ENCODE data around the gene LMNB1. TPM values are rescaled to one million over a fixed set of nuclear protein-coding genes. Genes with fewer than 3 reads are reported as not detected.
"Not testable (repeated sequence)": the region's sequence is repeated elsewhere in the genome, so short reads cannot be mapped to it uniquely, and the experiment has no call there.

Gene LMNB1
- total RNA-seq, 6 experiments from 2014 or later = 3.3 to 13.3 (median 7.1) TPM

GRCh38 chr5:126851501-126852011 lies 74.6 kb downstream of the LMNB1 start:
- Histone ChIP-seq H3K27me3 (no peaks in the 10 kb centered on the region), H3K4me1 (peaks cover 0 to 22% (median 0%) of the 10 kb centered on the region in 4 donors), H3K9me3 (no peaks in the 10 kb centered on the region), H3K27ac (no peak overlapping the region), H3K36me3 (no peaks in the 10 kb centered on the region), H3K4me3 (no peak overlapping the region)
- 82% methylated on average over 11 of the region's 14 CpGs for WGBS (ENCODE audit: insufficient coverage, low coverage, low lambda C conversion rate, missing lambda C conversion rate)
- DNase-seq (no peak), ATAC-seq (no peak)
- intact Hi-C loops (cut with DNase I) = no loop called here
- TF ChIP-seq, protein P1, sequence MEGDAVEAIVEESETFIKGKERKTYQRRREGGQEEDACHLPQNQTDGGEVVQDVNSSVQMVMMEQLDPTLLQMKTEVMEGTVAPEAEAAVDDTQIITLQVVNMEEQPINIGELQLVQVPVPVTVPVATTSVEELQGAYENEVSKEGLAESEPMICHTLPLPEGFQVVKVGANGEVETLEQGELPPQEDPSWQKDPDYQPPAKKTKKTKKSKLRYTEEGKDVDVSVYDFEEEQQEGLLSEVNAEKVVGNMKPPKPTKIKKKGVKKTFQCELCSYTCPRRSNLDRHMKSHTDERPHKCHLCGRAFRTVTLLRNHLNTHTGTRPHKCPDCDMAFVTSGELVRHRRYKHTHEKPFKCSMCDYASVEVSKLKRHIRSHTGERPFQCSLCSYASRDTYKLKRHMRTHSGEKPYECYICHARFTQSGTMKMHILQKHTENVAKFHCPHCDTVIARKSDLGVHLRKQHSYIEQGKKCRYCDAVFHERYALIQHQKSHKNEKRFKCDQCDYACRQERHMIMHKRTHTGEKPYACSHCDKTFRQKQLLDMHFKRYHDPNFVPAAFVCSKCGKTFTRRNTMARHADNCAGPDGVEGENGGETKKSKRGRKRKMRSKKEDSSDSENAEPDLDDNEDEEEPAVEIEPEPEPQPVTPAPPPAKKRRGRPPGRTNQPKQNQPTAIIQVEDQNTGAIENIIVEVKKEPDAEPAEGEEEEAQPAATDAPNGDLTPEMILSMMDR (IDR thresholded peaks at IDR 0.05) = no peak
- no peak for TF ChIP-seq POLR2A (IDR thresholded peaks at IDR 0.05)

GRCh38 chr5:126852091-126852571 lies 75.2 kb downstream of the LMNB1 start:
- peak overlapping the region in 1 of 3 donors; percentile 28 for H3K27ac ChIP-seq
- H3K9me3 ChIP-seq = no peaks in the 10 kb centered on the region
- no peak for ATAC-seq
- TF ChIP-seq, protein P1 (IDR thresholded peaks at IDR 0.05) = no peak
- no peak for TF ChIP-seq POLR2A (IDR thresholded peaks at IDR 0.05)
- 46% methylated on average over 4 of the region's 4 CpGs for WGBS (ENCODE audit: insufficient coverage, low coverage, low lambda C conversion rate, missing lambda C conversion rate)
- peaks cover 0 to 22% (median 0%) of the 10 kb centered on the region in 4 donors for H3K4me1 ChIP-seq
- intact Hi-C loops (cut with DNase I) = no loop called here
- no peak overlapping the region for H3K4me3 ChIP-seq
- H3K36me3 ChIP-seq = no peaks in the 10 kb centered on the region
- DNase-seq = no peak
- H3K27me3 ChIP-seq = no peaks in the 10 kb centered on the region

DNA sequence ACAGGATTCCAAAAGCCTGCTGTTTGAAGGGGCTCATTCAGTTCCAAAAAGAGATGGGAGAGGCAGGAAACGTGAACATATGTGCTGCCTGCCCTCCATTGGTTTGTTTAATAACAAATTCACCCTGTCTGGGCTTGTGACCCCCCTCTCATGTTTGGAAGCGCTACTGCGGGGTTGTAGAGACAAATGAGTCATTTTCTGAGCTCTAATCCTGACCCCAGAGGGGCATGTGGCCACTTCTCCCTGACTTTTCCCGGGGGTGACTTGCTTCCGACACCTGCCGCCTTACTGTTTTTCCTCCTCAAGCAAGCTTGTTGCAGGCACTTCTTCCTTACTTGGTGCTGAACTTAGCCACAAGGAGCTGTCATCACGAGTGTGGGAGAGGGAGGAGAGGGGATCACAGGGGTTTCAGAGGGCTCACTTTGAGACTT lies 75.9 kb downstream of the LMNB1 start:
- Histone ChIP-seq H3K4me3 (no peak overlapping the region), H3K4me1 (peaks cover 0 to 16% (median 0%) of the 10 kb centered on the region in 4 donors), H3K9me3 (no peaks in the 10 kb centered on the region), H3K36me3 (no peaks in the 10 kb centered on the region), H3K27me3 (no peaks in the 10 kb centered on the region), H3K27ac (no peak overlapping the region)
- intact Hi-C loops (cut with DNase I) = no loop called here
- no peak for ATAC-seq
- TF ChIP-seq POLR2A (IDR thresholded peaks at IDR 0.05) = no peak
- TF ChIP-seq, protein P1 (IDR thresholded peaks at IDR 0.05) = no peak
- no peak for DNase-seq
- WGBS (ENCODE audit: insufficient coverage, low coverage, low lambda C conversion rate, missing lambda C conversion rate) = 43% methylated on average over 1 of the region's 7 CpGs

DNA sequence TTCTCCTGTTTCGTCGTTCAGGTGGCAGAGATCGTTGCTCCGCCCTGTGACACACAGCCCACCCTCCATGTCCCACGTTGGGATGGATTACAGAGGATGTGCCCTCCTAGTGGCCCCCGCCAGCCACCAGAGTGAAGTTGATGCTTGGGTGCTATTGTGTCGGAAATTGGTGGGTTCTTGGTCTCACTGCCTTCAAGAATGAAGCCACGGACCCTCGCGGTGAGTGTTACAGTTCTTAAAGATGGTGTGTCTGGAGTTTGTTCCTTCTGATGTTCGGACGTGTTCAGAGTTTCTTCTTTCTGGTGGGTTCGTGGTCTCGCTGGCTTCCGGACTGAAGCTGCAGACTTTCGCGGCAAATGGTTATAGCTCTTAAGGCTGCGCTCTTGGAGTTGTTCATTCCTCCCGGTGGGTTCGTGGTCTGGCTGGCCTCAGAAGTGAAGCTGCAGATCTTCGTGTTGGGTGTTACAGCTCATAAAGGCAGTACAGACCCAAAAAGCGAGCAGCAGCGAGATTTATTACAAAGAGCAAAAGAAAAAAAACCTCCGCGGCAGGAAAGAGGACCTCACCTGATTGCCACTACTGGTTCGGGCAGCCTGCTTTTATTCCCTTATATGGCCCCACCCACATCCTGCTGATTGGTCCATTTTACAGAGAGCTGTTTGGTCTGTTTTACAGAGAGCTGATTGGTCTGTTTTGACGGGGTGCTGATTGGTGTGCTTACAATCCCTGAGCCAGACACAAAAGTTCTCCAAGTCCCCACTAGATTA lies 76.8 kb downstream of the LMNB1 start:
- ATAC-seq; DNase-seq; intact Hi-C loops (cut with DNase I); H3K9me3 ChIP-seq; H3K4me1 ChIP-seq; H3K36me3 ChIP-seq; H3K4me3 ChIP-seq; H3K27ac ChIP-seq; H3K27me3 ChIP-seq: not testable (repeated sequence)
- 84% methylated on average over 24 of the region's 27 CpGs for WGBS (ENCODE audit: insufficient coverage, low coverage, low lambda C conversion rate, missing lambda C conversion rate)

- H3K27ac ChIP-seq = no peak overlapping the region
- peak in 1 of 4 donors; percentile 11 for ATAC-seq
- no peaks in the 10 kb centered on the region for H3K27me3 ChIP-seq
- intact Hi-C loops (cut with DNase I) = no loop called here
- no peaks in the 10 kb centered on the region for H3K9me3 ChIP-seq
- no peak for DNase-seq
- H3K4me3 ChIP-seq = no peak overlapping the region
- no peaks in the 10 kb centered on the region for H3K36me3 ChIP-seq
- WGBS (ENCODE audit: insufficient coverage, low coverage, low lambda C conversion rate, missing lambda C conversion rate) = no CpG with 5 or more reads among the region's 35 CpGs
- no peak for TF ChIP-seq POLR2A (IDR thresholded peaks at IDR 0.05)
- TF ChIP-seq, protein P1 (IDR thresholded peaks at IDR 0.05) = no peak
- H3K4me1 ChIP-seq = no peaks in the 10 kb centered on the region
These were observed 77.7 kb downstream of the LMNB1 start for GRCh38 chr5:126854526-126855110.
